Measurements from ENCODE around the gene LPP.

- TF ChIP-seq CTCF (IDR thresholded peaks at IDR 0.05; ENCODE audit: insufficient read depth, low read depth, low read length), result no peak
- no peak for TF ChIP-seq EZH2 (IDR thresholded peaks at IDR 0.05; ENCODE audit: insufficient read depth, low read length)
Measured at GRCh38 chr3:188539037-188539436, 385.1 kb downstream of the LPP start.
